Prostate gland (tissue), 2 donors: ENCODE measurements around the gene AK3. TPM values are rescaled to one million over a fixed set of nuclear protein-coding genes. Genes with fewer than 3 reads are reported as not detected.

Experiments used
- total RNA-seq, 2 donors: library from RNA; depleted of rRNA; stranded (reverse); fragments of >200 nt; gene quantifications; one replicate each; pipeline ENCODE4 v1.1.0, GENCODE V29; 2016

The AK3 gene
- total RNA-seq, 2 donors from 2014 or later, result 44.8 to 74.3 TPM

Other genes starting within 250 kb of the AK3 start
- gene PLPP6, start 78.9 kb downstream of the AK3 start, total RNA-seq, result 10 to 100 TPM; 15.6 to 32.5 TPM
- gene SPATA6L, start 74.7 kb downstream of the AK3 start, total RNA-seq, result 1 to 10 TPM; 3.1 to 6.2 TPM
- 10 to 100 TPM; 29.2 to 37.7 TPM for gene CDC37L1, start 61.6 kb downstream of the AK3 start, total RNA-seq
- gene RCL1, start 51.7 kb upstream of the AK3 start, total RNA-seq, result 10 to 100 TPM; 18.9 to 29.3 TPM
- 10 to 100 TPM in 1 of 2 donors, 1 to 10 TPM in 1; 8.6 to 13.9 TPM for gene JAK2, start 244.1 kb upstream of the AK3 start, total RNA-seq